Measurements from ENCODE around the gene AMIGO2.
"Not testable (repeated sequence)": the region's sequence is repeated elsewhere in the genome, so short reads cannot be mapped to it uniquely, and the experiment has no call there.

Gene AMIGO2, protein sequence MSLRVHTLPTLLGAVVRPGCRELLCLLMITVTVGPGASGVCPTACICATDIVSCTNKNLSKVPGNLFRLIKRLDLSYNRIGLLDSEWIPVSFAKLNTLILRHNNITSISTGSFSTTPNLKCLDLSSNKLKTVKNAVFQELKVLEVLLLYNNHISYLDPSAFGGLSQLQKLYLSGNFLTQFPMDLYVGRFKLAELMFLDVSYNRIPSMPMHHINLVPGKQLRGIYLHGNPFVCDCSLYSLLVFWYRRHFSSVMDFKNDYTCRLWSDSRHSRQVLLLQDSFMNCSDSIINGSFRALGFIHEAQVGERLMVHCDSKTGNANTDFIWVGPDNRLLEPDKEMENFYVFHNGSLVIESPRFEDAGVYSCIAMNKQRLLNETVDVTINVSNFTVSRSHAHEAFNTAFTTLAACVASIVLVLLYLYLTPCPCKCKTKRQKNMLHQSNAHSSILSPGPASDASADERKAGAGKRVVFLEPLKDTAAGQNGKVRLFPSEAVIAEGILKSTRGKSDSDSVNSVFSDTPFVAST

GRCh38 chr12:47079468-47079980 is at the start of gene AMIGO2, which contains the start of gene PCED1B:
Gene AMIGO2 (minus strand): TSS chr12:47079959. CDS start chr12:47079002, 957 bp downstream.
Gene PCED1B (plus strand): TSS chr12:47079621. CDS start chr12:47235064, 155,443 bp downstream.
- peak; percentile 42 for DNase-seq (ENCODE audit: low spot score)

GRCh38 chr12:47126246-47126645 is 46.5 kb upstream of the AMIGO2 start:
- DNase-seq (ENCODE audit: low spot score) = no peak

GRCh38 chr12:47124451-47124850 is 44.7 kb upstream of the AMIGO2 start:
- no peak for DNase-seq (ENCODE audit: low spot score)

DNA sequence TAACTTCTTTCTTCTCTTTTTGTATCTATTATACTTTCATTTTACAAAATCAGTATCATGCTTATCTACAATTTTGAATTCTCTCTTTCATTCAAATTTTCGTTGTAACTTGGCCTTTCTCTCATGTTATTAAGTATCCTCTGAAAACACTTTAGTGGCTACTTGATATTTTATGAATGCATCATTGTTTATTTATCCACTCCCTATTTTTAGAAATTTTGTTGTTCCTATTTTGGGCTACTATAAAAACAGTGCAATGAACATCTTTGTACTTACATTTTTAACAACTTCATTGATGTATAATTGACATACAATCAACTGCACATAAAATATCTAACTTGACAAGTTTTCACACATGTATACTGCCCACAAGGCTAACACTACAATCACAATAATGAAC is 44.0 kb upstream of the AMIGO2 start:
- no peak for DNase-seq (ENCODE audit: low spot score)

GRCh38 chr12:47122602-47123001 is 42.8 kb upstream of the AMIGO2 start:
- DNase-seq (ENCODE audit: low spot score) = no peak

DNA sequence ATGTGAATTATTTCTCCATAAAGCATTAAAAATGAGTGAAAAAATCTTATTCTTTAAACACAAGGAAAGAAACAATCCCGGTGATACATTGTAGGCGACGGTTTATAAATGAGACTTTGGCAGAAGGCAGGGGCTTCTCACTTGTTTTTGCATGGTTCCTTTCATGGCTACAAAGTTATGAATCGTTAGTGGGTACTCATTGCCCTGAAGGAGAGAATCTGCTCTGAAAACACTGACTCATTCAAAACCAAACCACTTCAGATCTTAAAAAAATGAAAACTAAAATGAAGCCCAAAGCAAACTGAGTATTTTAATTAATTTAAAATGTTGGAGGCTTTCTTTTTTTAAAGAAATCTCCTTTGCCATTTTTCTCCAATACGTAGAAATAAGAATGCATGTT is 41.4 kb upstream of the AMIGO2 start:
- no peak for DNase-seq (ENCODE audit: low spot score)

DNA sequence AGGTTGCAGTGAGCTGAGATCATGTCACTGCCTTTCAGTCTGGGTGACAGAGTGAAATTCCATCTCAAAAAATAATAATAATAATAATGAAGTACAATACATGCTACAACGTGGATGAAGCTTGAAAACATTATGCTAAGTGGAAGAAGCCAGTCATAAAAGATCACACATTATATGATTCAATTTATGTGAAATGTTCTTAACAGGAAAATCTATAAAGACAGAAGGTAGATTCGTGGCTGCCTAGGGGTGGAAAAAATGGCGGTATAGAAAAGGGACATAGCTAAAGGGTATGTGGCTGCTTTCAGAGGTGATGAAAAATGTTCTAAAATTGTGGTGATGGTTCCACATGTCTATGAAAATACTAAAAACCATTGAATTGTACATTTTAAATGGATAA is 41.0 kb upstream of the AMIGO2 start:
- no peak for DNase-seq (ENCODE audit: low spot score)

DNA sequence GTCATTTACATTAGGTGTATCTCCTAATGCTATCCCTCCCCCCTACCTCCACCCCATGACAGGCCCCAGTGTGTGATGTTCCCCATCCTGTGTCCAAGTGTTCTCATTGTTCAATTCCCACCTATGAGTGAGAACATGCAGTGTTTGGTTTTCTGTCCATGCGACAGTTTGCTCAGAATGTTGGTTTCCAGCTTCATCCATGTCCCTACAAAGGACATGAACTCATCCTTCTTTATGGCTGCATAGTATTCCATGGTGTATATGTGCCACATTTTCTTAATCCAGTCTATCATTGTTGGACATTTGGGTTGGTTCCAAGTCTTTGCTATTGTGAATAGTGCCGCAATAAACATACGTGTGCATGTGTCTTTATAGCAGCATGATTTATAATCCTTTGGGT is 37.5 kb upstream of the AMIGO2 start:
- DNase-seq (ENCODE audit: low spot score) = not testable (repeated sequence)

GRCh38 chr12:47114481-47114892 is 34.7 kb upstream of the AMIGO2 start:
- no peak for DNase-seq (ENCODE audit: low spot score)

DNA sequence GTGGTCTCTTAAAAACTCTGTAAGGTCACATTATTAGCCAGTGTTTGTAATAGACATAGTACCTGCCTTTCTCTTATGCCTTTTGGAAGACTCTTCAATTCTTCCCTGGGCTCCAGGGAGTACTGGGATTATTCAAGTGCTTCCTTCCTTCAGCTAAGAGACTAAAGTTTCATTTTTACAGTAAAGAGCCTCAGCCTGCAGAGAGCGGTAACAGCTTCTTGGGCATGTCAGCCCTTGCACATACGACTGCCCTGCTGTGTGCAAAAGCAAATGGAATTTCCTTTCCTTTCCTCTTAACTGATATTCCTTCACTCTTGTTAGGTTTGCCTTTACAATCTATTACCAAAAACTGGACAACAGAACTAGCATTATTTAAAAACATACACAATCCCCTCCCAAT is 32.9 kb upstream of the AMIGO2 start:
- DNase-seq (ENCODE audit: low spot score) = no peak

- DNase-seq (ENCODE audit: low spot score) = no peak
Observed at GRCh38 chr12:47111854-47112253, 32.1 kb upstream of the AMIGO2 start.

GRCh38 chr12:47111392-47111778 is 31.6 kb upstream of the AMIGO2 start:
- no peak for DNase-seq (ENCODE audit: low spot score)

DNA sequence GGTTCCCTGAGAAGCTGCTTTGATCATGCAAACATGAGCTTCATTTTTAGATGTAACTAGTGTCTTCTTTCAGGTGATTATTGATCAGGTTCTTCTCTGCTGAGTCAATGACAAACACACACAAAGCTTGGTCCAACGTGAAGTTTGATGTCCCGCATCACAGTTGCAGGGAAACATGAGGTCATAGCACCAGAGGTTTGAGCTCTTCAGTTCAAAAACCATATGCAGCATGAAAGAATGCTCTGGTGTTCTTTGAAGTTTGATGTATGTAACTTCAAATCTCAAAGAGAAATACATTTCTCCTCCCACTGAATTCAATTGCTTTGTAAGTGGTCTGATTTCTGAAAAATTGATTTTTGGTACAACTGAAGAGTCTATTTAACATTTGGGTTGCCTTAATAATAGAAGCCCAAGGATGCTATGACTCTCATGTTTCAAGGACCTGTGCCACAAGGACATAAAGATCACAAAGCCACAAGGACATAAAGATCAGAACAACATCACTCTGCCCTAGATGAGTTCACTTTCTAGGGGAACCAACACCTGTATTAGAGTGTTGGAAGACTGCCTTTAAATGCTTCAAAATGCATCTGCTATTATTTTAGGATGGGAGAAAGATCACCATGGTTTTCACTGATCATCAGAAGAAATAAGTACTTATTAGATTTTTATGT is 31.1 kb upstream of the AMIGO2 start:
- no peak for DNase-seq (ENCODE audit: low spot score)

GRCh38 chr12:47110011-47110541 is 30.3 kb upstream of the AMIGO2 start:
- no peak for DNase-seq (ENCODE audit: low spot score)

DNA sequence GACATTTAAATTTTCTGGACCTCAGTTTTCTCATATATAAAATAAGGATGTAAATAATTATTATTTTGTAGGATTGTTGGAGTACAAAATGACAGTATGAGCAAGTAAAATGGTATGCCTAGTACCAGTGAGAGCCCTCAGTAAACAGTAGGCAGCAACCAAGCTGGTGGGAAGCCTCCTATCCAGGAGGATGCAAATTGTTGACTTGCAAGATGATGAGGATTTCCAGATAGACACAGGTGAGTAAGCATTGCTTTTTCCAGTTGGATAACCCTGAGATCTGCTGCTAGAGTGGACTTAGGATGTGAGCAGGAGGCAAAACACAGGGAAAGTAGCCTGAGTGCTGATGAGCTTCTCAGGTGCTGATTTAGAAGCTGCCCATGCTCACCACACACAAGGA is 28.2 kb upstream of the AMIGO2 start:
- no peak for DNase-seq (ENCODE audit: low spot score)

GRCh38 chr12:47107446-47107845 is 27.7 kb upstream of the AMIGO2 start:
- no peak for DNase-seq (ENCODE audit: low spot score)

- DNase-seq (ENCODE audit: low spot score) = no peak
Observed at GRCh38 chr12:47105914-47106674, 26.3 kb upstream of the AMIGO2 start.

GRCh38 chr12:47102845-47103651 is 23.3 kb upstream of the AMIGO2 start:
- no peak for DNase-seq (ENCODE audit: low spot score)

DNA sequence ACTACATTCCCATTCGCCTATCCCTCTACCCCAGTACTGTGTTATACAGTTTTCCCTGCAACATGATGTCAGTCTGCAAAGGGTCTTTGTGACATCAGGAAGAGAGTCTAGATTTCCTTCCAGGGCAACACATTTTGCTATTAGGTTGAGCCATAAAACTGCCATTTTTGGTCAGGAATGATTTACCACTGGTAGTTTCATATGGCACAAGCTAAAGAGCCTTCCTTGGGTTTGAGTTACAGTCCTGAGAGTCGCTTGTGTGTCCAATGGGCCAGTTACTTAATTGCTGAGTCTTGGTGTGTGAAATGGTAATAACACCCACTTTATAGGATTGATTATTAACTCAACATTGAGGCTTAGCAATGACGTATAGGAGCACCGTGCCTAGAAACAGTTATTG is 22.6 kb upstream of the AMIGO2 start:
- DNase-seq (ENCODE audit: low spot score) = no peak

- DNase-seq (ENCODE audit: low spot score) = no peak
Observed at GRCh38 chr12:47100160-47100559, 20.4 kb upstream of the AMIGO2 start.

GRCh38 chr12:47099610-47100009 is 19.9 kb upstream of the AMIGO2 start:
- no peak for DNase-seq (ENCODE audit: low spot score)

Measured in pons (tissue), 1 donor.